ENCODE measurements around the gene MRTFA.

MRTFA gene

GRCh38 chr22:40479126-40479800 is 157.3 kb downstream of the MRTFA start:
- no peak for DNase-seq (ENCODE audit: extremely low spot score, insufficient read length, low read depth)
- no peak for FAIRE-seq

GRCh38 chr22:40478338-40479125 is 158.0 kb downstream of the MRTFA start:
- DNase-seq (ENCODE audit: extremely low spot score, insufficient read length, low read depth) (no peak), FAIRE-seq (no peak)

- FAIRE-seq (no peak), DNase-seq (ENCODE audit: extremely low spot score, insufficient read length, low read depth) (no peak)
Observed at GRCh38 chr22:40477683-40478337, 158.7 kb downstream of the MRTFA start.

- no peak for DNase-seq (ENCODE audit: extremely low spot score, insufficient read length, low read depth)
- FAIRE-seq, result no peak
Observed at GRCh38 chr22:40476341-40476740, 160.2 kb downstream of the MRTFA start.

DNA sequence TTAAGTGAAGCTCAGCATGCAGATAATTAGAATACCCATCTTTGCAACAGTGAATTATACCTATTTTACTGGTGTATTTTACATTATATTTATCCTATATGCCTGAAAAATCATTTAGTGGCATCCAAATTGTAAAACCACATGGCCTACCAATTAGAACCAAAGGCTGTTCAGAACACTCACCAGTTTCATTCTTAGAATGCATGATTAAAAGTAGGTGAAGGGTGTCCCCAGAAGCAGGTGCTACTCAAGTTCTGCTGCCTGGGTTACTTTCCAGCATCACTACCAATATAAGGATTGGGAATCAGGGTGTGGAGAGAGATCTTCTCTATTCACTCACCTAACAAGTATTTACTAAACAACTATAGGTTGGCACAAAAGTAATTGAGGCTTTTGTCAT is 162.8 kb downstream of the MRTFA start:
- DNase-seq (ENCODE audit: extremely low spot score, insufficient read length, low read depth), result no peak
- FAIRE-seq, result no peak

DNA sequence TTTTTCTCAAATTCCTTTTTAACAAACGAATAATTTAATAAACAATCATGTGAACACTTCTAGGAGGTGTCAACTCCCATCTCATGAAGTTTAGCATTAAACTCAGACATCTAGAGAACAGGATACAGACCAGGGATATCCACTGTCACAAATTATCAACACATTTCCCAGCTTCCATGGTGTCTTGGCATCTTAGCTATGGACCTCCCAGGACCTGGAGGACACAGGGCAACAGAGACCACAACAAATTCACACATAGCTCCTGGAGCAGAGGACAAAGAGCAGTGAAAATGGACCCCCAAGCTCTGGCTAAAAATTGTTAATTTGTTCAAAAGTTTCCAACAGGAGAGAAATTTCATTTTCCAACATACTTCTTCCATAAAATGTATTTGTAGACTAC is 163.9 kb downstream of the MRTFA start:
- no peak for DNase-seq (ENCODE audit: extremely low spot score, insufficient read length, low read depth)
- no peak for FAIRE-seq

DNA sequence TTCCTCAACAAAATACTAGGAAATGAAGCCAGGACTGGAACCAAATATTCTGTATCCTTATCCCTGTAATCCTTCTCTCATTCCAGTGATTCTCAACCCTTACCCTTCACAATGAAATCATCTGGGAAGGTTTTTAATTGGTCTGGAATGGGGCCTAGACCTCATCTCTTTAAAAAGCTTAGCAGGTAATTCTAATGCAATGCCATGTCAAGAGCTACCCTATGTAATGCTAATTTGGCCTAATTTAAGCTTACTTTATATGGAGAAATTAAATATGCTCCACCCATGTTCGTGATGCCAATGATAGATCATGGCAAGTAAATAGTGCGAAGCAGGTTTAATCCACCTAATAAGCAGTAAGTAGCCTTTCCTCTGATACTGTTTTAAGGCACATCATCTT is 164.5 kb downstream of the MRTFA start:
- no peak for FAIRE-seq
- no peak for DNase-seq (ENCODE audit: extremely low spot score, insufficient read length, low read depth)

DNA sequence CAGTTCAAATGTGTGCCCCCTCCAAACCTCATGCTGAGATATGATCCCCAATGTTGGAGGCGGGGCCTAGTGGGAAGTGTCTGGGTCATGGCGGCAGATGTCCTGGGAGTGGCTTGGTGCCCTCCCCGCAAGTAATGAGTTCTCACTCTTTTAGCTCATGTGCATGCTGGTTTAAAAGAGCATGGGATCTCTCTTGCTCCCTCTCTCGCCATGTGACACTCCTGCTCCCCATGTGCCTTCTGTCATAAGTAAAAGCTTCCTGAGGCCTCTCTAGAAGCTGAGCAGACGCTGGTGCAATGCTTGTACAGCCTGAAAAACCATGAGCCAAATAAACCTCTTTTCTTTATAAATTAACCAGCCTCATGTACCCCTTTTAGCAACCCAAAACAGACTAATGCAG is 167.3 kb downstream of the MRTFA start:
- DNase-seq (ENCODE audit: extremely low spot score, insufficient read length, low read depth), result no peak
- FAIRE-seq, result no peak

- DNase-seq (ENCODE audit: extremely low spot score, insufficient read length, low read depth) (no peak), FAIRE-seq (no peak)
Observed at GRCh38 chr22:40468616-40469015, 167.9 kb downstream of the MRTFA start.

GRCh38 chr22:40466976-40467375 is 169.5 kb downstream of the MRTFA start:
- FAIRE-seq (no peak), DNase-seq (ENCODE audit: extremely low spot score, insufficient read length, low read depth) (no peak)

DNA sequence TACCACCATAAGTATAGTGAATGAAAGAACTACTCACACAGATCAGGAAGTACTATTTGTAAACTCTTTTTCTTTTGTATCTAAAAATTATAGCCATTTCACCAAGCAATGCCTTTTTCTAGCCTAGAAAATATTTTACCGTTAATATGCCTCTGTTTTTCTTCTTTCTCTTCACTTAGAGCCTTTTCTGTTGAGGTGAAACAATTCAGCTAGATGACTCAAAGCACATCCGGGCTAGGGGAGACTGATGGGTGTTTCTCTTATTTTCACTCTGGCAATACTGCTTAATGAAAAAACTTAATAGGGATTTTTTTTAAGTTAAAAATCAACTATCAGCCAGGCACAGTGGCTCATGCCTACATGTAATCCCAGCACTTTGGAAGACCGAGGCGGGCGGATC is 172.8 kb downstream of the MRTFA start:
- FAIRE-seq (no peak), DNase-seq (ENCODE audit: extremely low spot score, insufficient read length, low read depth) (no peak)

DNA sequence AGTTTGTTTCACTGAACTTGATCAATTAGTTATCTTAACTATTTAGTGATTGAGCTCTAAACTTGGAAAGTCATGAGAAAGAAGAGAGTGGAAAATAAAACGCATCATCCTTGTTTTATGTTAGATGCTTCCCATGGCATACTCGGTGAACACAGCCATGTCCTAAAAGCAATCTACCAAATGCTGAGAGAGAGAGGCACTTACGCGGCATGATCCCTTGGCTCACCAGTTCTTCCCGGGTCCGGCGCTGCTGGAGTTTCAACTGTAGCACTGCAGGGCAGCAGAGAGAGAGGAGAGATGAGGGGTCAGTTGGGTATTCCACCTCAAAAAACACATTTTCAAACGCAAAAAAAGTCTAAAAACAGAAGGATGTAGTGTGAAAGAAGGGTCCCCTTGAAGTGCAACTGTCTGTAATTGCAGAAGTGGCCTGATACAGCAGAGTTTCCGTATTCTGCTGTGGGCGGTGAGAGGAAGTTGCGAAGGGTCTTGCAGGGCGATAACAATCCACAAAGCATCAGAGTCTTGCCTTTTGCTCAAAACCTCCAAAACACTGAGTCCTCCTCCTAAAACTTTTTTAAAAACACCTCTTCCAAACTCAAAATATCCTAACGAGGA is 173.4 kb downstream of the MRTFA start:
- DNase-seq (ENCODE audit: extremely low spot score, insufficient read length, low read depth) (no peak), FAIRE-seq (peak; percentile 94)

GRCh38 chr22:40462195-40462984 is 174.1 kb downstream of the MRTFA start:
- DNase-seq (ENCODE audit: extremely low spot score, insufficient read length, low read depth) (no peak), FAIRE-seq (no peak)

DNA sequence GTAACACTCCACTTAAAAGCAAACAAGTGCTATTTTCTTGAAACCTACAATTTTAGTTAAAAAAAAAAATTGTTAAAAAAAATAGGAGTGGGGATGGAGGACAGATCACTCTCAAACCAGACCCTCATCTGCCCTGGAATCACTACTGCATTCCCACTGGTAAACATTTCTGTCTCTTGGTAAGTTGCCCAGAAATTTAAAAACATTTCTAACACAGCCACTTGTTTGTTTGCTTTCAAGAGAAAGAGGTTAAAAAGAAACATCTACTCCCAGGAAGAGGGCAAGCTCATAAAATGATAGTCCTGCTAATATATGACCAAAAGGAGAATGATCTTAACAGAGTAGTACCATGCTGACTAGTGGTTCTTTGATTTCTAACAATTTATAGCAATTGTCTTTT is 182.8 kb downstream of the MRTFA start:
- no peak for DNase-seq (ENCODE audit: extremely low spot score, insufficient read length, low read depth)
- FAIRE-seq, result no peak

- DNase-seq (ENCODE audit: extremely low spot score, insufficient read length, low read depth), result no peak
- FAIRE-seq, result no peak
Observed at GRCh38 chr22:40452730-40453487, 183.6 kb downstream of the MRTFA start.

- FAIRE-seq, result no peak
- DNase-seq (ENCODE audit: extremely low spot score, insufficient read length, low read depth), result no peak
Observed at GRCh38 chr22:40451210-40451609, 185.3 kb downstream of the MRTFA start.

- FAIRE-seq (no peak), DNase-seq (ENCODE audit: extremely low spot score, insufficient read length, low read depth) (no peak)
Observed at GRCh38 chr22:40450616-40451015, 185.9 kb downstream of the MRTFA start.

DNA sequence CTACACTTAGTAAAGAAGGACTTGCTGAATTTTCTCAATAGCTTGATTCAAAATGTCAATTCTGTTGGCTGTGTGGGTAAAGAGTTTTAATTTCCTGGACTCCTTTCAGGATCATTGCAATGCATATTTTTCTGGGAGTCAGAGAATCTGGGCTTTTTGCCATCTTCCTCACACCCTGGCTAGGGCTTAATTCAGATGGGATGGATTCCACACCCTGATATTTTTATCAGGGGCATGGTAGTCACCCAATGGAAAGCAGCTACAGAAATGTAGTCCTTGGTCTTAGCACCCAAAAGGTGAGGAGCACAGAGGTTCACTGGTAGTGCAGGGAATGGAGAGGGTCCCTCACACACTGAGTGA is 186.9 kb downstream of the MRTFA start:
- DNase-seq (ENCODE audit: extremely low spot score, insufficient read length, low read depth) (no peak), FAIRE-seq (peak; percentile 15)

GRCh38 chr22:40446203-40446602 is 190.3 kb downstream of the MRTFA start:
- FAIRE-seq, result no peak
- no peak for DNase-seq (ENCODE audit: extremely low spot score, insufficient read length, low read depth)

All from GM18507 (cell line).